GM12878 (cell line): ENCODE data around the gene NUDT13. TPM values are rescaled to one million over a fixed set of nuclear protein-coding genes. Genes with fewer than 3 reads are reported as not detected.

Experiments
- ATAC-seq: fragments of 200-7000 bp; cut with Tn5 transposase; 3 replicates; pipeline ENCODE4 v1.9.1; 2020; ENCODE audit warnings: mild to moderate bottlenecking, moderate library complexity
- BruUV-seq: library from RNA; stranded (reverse); fragments of 400-500 nt; replicated peaks from 2 replicates; lab custom pipeline; 2021; lab: Mats Ljungman, UMichigan
- CTCF ChIA-PET: fragments of 300-600 bp; sonication (Branson Sonifier 250); formaldehyde crosslinking; extraction: SDS; loops from one replicate; lab custom pipeline; 2021; ENCODE audit warnings: inconsistent platforms; lab: Yijun Ruan, JAX
- POLR2A ChIA-PET: fragments of 350-600 bp; formaldehyde crosslinking; extraction: SDS; loops from one replicate; lab custom pipeline; 2021; ENCODE audit warnings: inconsistent platforms; lab: Charles Lee
- RAD21 ChIA-PET: fragments of 300-600 bp; sonication (Branson Sonifier 250); formaldehyde crosslinking; loops from one replicate; lab custom pipeline; 2023; ENCODE audit warnings: antibody characterized with exemption; ENCODE audit not compliant: unreplicated experiment; lab: Charles Lee
- SMC1A ChIA-PET: fragments of 300-600 bp; sonication (Branson Sonifier 250); formaldehyde crosslinking; loops from one replicate; lab custom pipeline; 2023; ENCODE audit not compliant: unreplicated experiment, uncharacterized antibody; lab: Charles Lee
- DNase-seq: peaks from one replicate; pipeline ENCODE4 v3.0.0-alpha.2; 2011; ENCODE audit warnings: low read depth, low spot score
- FAIRE-seq: peaks from 3 replicates; lab custom pipeline; 2011; peaks lifted over from hg19 to GRCh38; lab: Jason Lieb, UNC
- H2AFZ ChIP-seq: 2 replicates; pipeline ENCODE4 v1.6.0; 2011; ENCODE audit warnings: low read depth, low read length, control low read depth; ENCODE audit not compliant: control insufficient read depth
- H3K27ac ChIP-seq: 2 replicates; pipeline ENCODE4 v1.5.1; 2011; ENCODE audit warnings: control low read depth; ENCODE audit not compliant: control insufficient read depth, insufficient read depth
- H3K27me3 ChIP-seq, 2 experiments: replicated peaks in 1 of 2; 2 replicates each; pipeline versions ENCODE4 v1.6.0 to v1.6.1; 2011; ENCODE audit warnings: low read length in 1 of 2; ENCODE audit not compliant: control insufficient read depth in 2 of 2, insufficient read depth in 2 of 2
- H3K36me3 ChIP-seq, 2 experiments: 2 replicates each; pipeline ENCODE4 v1.5.1; 2011; ENCODE audit warnings: low read length in 1 of 2; ENCODE audit not compliant: control insufficient read depth in 2 of 2, insufficient read depth in 2 of 2
- H3K4me1 ChIP-seq: 2 replicates; pipeline ENCODE4 v1.6.1; 2011; ENCODE audit warnings: mild to moderate bottlenecking, low read length, moderate library complexity, mixed read lengths; ENCODE audit not compliant: control insufficient read depth, insufficient read depth
- H3K4me2 ChIP-seq: 2 replicates; pipeline ENCODE4 v1.6.0; 2011; ENCODE audit warnings: control low read depth; ENCODE audit not compliant: control insufficient read depth, insufficient read depth
- H3K4me3 ChIP-seq: fragments of 200-600 bp; sonication (generic); 2 replicates; pipeline ENCODE4 v1.5.1; 2016
- H3K79me2 ChIP-seq: 2 replicates; pipeline ENCODE4 v1.6.0; 2011; ENCODE audit warnings: low read length; ENCODE audit not compliant: control insufficient read depth, insufficient read depth
- H3K9ac ChIP-seq: 2 replicates; pipeline ENCODE4 v1.8.0; 2011; ENCODE audit warnings: low read length, control low read depth, mixed read lengths; ENCODE audit not compliant: control insufficient read depth, insufficient read depth
- H3K9me3 ChIP-seq: replicated peaks from 3 replicates; pipeline ENCODE4 v1.5.1; 2011; ENCODE audit warnings: mild to moderate bottlenecking, low read length; ENCODE audit not compliant: control insufficient read depth, insufficient read depth
- H4K20me1 ChIP-seq: 2 replicates; pipeline ENCODE4 v1.6.0; 2011; ENCODE audit not compliant: control insufficient read depth, insufficient read depth
- BHLHE40 ChIP-seq, 2 experiments: fragments of 450-650 bp in 1 of 2; IDR thresholded peaks; 2 replicates each; pipeline ENCODE4 v1.6.1; 2011 to 2017; ENCODE audit warnings: low read depth in 2 of 2, borderline replicate concordance in 1 of 2, improper control_type of control experiment in 1 of 2, low read length in 1 of 2, mild to moderate bottlenecking in 1 of 2
- DPF2 ChIP-seq: fragments of 450-650 bp; IDR thresholded peaks from 2 replicates; pipeline ENCODE4 v1.6.1; 2017; ENCODE audit warnings: mild to moderate bottlenecking
- KLF5 ChIP-seq: fragments of 450-650 bp; IDR thresholded peaks from 2 replicates; pipeline ENCODE4 v1.6.1; 2014; ENCODE audit warnings: mild to moderate bottlenecking; ENCODE audit not compliant: partially characterized antibody
- NBN ChIP-seq: fragments of 450-650 bp; IDR thresholded peaks from 2 replicates; pipeline ENCODE4 v1.6.1; 2016
- NR2F1 ChIP-seq: fragments of 450-650 bp; conservative IDR thresholded peaks from 2 replicates; pipeline ENCODE4 v1.6.1; 2017; ENCODE audit warnings: mild to moderate bottlenecking
- PAX8 ChIP-seq: fragments of 450-650 bp; IDR thresholded peaks from 2 replicates; pipeline ENCODE4 v1.6.1; 2017; ENCODE audit warnings: mild to moderate bottlenecking, moderate library complexity
- POLR2AphosphoS5 ChIP-seq: IDR thresholded peaks from 2 replicates; pipeline ENCODE4 v1.6.1; 2011; ENCODE audit warnings: mild to moderate bottlenecking, low read length, inconsistent platforms
- RCOR1 ChIP-seq: conservative IDR thresholded peaks from 2 replicates; pipeline ENCODE4 v1.6.1; 2012; ENCODE audit warnings: low read depth, low read length, improper control_type of control experiment
- SREBF2 ChIP-seq: IDR thresholded peaks from 2 replicates; pipeline ENCODE4 v1.6.1; 2012; ENCODE audit warnings: mild to moderate bottlenecking, low read length
- STAT1 ChIP-seq: fragments of 450-650 bp; conservative IDR thresholded peaks from 2 replicates; pipeline ENCODE4 v1.6.1; 2014; ENCODE audit warnings: antibody characterized with exemption, mild to moderate bottlenecking
- SUPT20H ChIP-seq: IDR thresholded peaks from 2 replicates; pipeline ENCODE4 v1.6.1; 2011; ENCODE audit warnings: low read depth, mild to moderate bottlenecking, low read length, moderate library complexity, borderline replicate concordance; ENCODE audit not compliant: control insufficient read depth
- TCF3 ChIP-seq: IDR thresholded peaks from 2 replicates; pipeline ENCODE4 v1.6.1; 2012; ENCODE audit warnings: low read depth, mild to moderate bottlenecking, low read length, borderline replicate concordance; ENCODE audit not compliant: insufficient read depth
- WGBS: methylation state at CpG from one replicate; pipeline ENCODE4 v1.1.6; 2016; ENCODE audit warnings: low lambda C conversion rate; ENCODE audit not compliant: insufficient replicate concordance, insufficient coverage; ENCODE audit errors: missing lambda C conversion rate; 5-methylcytosine and 5-hydroxymethylcytosine counted together
- in situ Hi-C: fragments of 300-500 bp; cut with MboI; formaldehyde crosslinking; loops from 9 replicates; pipeline ENCODE4 v1.14.3; 2018; ENCODE audit warnings: mixed read lengths
- intact Hi-C: fragments of 100-400 bp; cut with micrococcal nuclease; formaldehyde crosslinking; loops from one replicate; pipeline ENCODE4 v1.14.2; 2022; ENCODE audit not compliant: unreplicated experiment
- polyA plus RNA-seq, 11 experiments: library from polyadenylated mRNA; depleted of rRNA in 4 of 11; unstranded in 6 of 11; stranded (reverse) in 5 of 11; fragments of >200 nt; fragmentation: Nextera tagmentation in 4 of 11; fragmentation: Illumina TruSeq in 1 of 11; extraction: Ambion mirVana in 4 of 11; extraction: Trizol in 1 of 11; gene quantifications; 1 replicate in 1 of 11; 2 replicates in 10 of 11; pipeline versions ENCODE4 v1.2.1 to v1.2.3, GENCODE V29; 2011 to 2016; ENCODE audit warnings: inconsistent platforms in 2 of 11, missing spikeins in 2 of 11, low read depth in 1 of 11
- total RNA-seq, 4 experiments: library from RNA; depleted of rRNA in 3 of 4; stranded (reverse); fragments of >200 nt in 3 of 4; fragmentation: Illumina TruSeq in 1 of 4; extraction: Trizol in 1 of 4; gene quantifications; 2 replicates each; pipeline versions ENCODE4 v1.2.1 to v1.2.3, GENCODE V29; 2013 to 2021

The NUDT13 gene
- total and polyA plus RNA-seq, 10 of the 15 experiments (the other 5 are each of a cell fraction or from before 2014, with no cell fraction given) = 0.72 to 6.1 (median 1.9) TPM

DNA sequence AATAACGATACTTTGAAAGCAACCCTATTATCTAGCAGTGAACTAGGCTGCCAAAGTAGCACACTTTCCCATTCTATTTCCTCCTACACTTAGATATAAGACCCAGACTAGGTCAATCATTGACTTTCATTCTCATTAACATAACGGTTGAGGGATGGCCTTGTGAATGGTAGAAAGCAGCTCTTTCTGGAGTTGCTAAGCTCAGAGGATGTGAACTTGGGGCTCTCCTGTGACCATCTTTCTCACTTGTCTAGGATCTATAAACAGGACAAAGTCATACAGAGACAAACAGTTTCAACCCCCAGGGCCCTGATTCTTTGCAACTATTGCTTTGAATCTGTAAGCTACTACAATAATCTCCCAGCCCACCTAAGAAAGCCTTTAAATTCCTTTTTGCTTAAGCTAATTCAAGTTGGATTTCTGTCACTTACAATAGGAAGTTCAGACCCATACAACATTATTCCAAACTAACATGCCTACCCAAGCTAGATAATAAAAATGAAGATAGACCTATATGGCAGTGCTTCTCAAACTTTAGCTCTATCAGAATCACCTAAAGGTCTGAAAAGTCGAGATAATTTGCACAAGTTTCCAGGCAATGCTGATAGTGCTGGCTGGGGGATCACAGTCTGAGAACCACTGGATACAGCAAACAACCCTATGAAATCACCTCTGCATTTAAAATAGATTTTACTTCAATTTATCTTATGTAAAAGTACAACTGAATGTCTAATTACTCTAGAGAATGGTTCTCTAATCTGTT, 30.3 kb upstream of the NUDT13 start (continued):
- TF ChIP-seq SREBF2 = no peak
- peak; percentile 35; the same call in 1 of the 2 replicates for TF ChIP-seq NR2F1
- 0 out of 2 replicates have a peak, but pooled peaks have one; percentile 18 for TF ChIP-seq DPF2
- TF ChIP-seq NBN = peak; percentile 40; the same call in 1 of the 2 replicates

DNA sequence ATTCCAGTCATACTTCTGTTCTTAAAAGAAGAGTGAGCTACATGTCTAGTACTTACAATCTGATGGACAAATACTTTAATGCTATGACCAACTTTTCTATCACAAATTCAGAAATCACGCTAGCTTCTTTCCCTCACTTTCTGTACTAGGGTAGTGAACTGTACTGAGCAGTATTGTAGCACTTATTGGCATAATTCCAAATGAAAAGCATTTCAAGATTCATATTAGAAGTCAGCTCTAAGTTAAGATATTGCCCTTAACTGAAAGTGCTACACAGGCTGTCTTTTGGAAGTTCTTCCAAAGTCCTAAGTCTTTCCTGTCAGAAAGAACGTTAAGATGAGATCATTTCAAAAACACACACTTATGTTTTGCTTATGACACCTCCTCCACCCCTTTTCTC, 27.0 kb upstream of the NUDT13 start:
- ChIA-PET SMC1A (interaction anchor here (1.1 to 3.3 kb wide), 4 partner anchors 9 to 164 kb away, joined by 3 to 23 read pairs (median 10); partner anchors contain the start of gene P4HA1), POLR2A (interaction anchor here (0.8 to 2.6 kb wide), 5 partner anchors 12 to 86 kb away, joined by 3 to 10 read pairs (median 3); partner anchors contain the start of gene P4HA1), CTCF (interaction anchor here (0.7 to 3.9 kb wide), 6 partner anchors 10 to 85 kb away, joined by 3 to 24 read pairs (median 4); partner anchors contain the start of gene FAM149B1), RAD21 (interaction anchor here (1.7 to 3.6 kb wide), 2 partner anchors 12 to 76 kb away, joined by 4 to 44 read pairs; partner anchors contain the start of gene P4HA1)
- Histone ChIP-seq H2AFZ (no peak overlapping the region), H3K4me3 (no peak overlapping the region), H3K9me3 (no peaks in the 10 kb centered on the region; the same call in 2 of the 3 replicates), H3K27me3 (no peaks in the 10 kb centered on the region), H3K4me2 (no peak overlapping the region), H4K20me1 (peaks cover 6% of the 10 kb centered on the region; the same call in 1 of the 2 replicates), H3K9ac (no peak overlapping the region), H3K4me1 (peaks cover 10% of the 10 kb centered on the region), H3K79me2 (peaks cover 88% of the 10 kb centered on the region), H3K36me3 (peaks cover 0 to 7% of the 10 kb centered on the region in 2 experiments; a peak in 2 of 4 replicates), H3K27ac (no peak overlapping the region)
- FAIRE-seq (no peak), ATAC-seq (no peak), DNase-seq (no peak)
- WGBS = 50% methylated on average over 2 of the region's 2 CpGs
- in situ Hi-C loops = no loop called here
- TF ChIP-seq TCF3 (no peak), PAX8 (no peak), KLF5 (no peak), RCOR1 (no peak), SUPT20H (no peak), BHLHE40 (IDR thresholded peaks at IDR 0.05; ENCODE audit: borderline replicate concordance in 1 of 2, low read depth in 2 of 2, low read length in 1 of 2) (no peak), POLR2AphosphoS5 (no peak), NBN (no peak), STAT1 (no peak)
- no TSS peak for BruUV-seq
- intact Hi-C loops = no loop called here
